Ishikawa (cell line): Measurements from ENCODE around the gene APC.

Source experiments
- CEBPB ChIP-seq: IDR thresholded peaks from 2 replicates; pipeline ENCODE4 v1.6.1; 2012
- CREB1 ChIP-seq: IDR thresholded peaks from 2 replicates; pipeline ENCODE4 v1.6.1; 2012; ENCODE audit warnings: low read depth
- EGR1 ChIP-seq: IDR thresholded peaks from 2 replicates; pipeline ENCODE4 v1.6.1; 2012
- EP300 ChIP-seq: IDR thresholded peaks from 2 replicates; pipeline ENCODE4 v1.6.1; 2012; ENCODE audit warnings: borderline replicate concordance
- FOXM1 ChIP-seq: IDR thresholded peaks from 2 replicates; pipeline ENCODE4 v1.6.1; 2012; ENCODE audit warnings: low read depth, borderline replicate concordance
- NFIC ChIP-seq: IDR thresholded peaks from 2 replicates; pipeline ENCODE4 v1.6.1; 2012
- RAD21 ChIP-seq: IDR thresholded peaks from 2 replicates; pipeline ENCODE4 v1.6.1; 2012; ENCODE audit warnings: low read depth
- TAF1 ChIP-seq: IDR thresholded peaks from 2 replicates; pipeline ENCODE4 v1.6.1; 2012; ENCODE audit warnings: low read depth, mild to moderate bottlenecking
- TCF12 ChIP-seq: IDR thresholded peaks from 2 replicates; pipeline ENCODE4 v1.6.1; 2012; ENCODE audit warnings: low read depth
- TEAD4 ChIP-seq: IDR thresholded peaks from 2 replicates; pipeline ENCODE4 v1.6.1; 2012
- YY1 ChIP-seq: IDR thresholded peaks from 2 replicates; pipeline ENCODE4 v1.6.1; 2012; ENCODE audit warnings: low read depth
- ZBTB7A ChIP-seq: IDR thresholded peaks from 2 replicates; pipeline ENCODE4 v1.6.1; 2012; ENCODE audit warnings: low read depth
- TF ChIP-seq, protein P1 (sequence below): IDR thresholded peaks from 2 replicates; pipeline ENCODE4 v1.6.1; 2012
- TF ChIP-seq, protein P2 (sequence below): IDR thresholded peaks from 2 replicates; pipeline ENCODE4 v1.6.1; 2012
- TF ChIP-seq, protein P3 (sequence below): IDR thresholded peaks from 2 replicates; pipeline ENCODE4 v1.6.1; 2012; ENCODE audit warnings: low read depth, mild to moderate bottlenecking

APC gene

DNA sequence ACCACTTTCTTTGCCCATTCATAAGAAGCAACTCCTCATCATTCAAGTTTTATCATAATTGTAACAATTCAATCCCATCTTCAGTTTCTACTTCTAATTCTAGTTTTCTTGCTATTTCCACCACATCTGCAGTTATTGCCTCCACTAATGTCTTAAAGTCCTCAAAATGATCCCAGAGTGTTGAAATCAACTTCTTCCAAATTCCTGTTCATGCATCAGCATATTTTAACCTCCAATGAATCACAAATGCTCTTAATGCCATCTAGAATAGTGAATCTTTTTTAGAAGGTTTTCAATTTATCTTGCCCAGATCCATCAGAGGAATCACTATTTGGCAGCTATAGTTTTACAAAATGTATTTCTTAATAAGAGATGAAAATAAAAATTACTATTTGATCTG lies 120.2 kb downstream of the APC start:
- no peak for TF ChIP-seq EP300
- TF ChIP-seq, protein P1, sequence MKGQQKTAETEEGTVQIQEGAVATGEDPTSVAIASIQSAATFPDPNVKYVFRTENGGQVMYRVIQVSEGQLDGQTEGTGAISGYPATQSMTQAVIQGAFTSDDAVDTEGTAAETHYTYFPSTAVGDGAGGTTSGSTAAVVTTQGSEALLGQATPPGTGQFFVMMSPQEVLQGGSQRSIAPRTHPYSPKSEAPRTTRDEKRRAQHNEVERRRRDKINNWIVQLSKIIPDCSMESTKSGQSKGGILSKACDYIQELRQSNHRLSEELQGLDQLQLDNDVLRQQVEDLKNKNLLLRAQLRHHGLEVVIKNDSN = no peak
- no peak for TF ChIP-seq CREB1
- TF ChIP-seq, protein P2, sequence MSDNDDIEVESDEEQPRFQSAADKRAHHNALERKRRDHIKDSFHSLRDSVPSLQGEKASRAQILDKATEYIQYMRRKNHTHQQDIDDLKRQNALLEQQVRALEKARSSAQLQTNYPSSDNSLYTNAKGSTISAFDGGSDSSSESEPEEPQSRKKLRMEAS = no peak
- no peak for TF ChIP-seq ZBTB7A
- no peak for TF ChIP-seq FOXM1
- TF ChIP-seq RAD21 = no peak
- no peak for TF ChIP-seq EGR1
- no peak for TF ChIP-seq TCF12
- TF ChIP-seq NFIC = no peak
- no peak for TF ChIP-seq TAF1
- no peak for TF ChIP-seq CEBPB

DNA sequence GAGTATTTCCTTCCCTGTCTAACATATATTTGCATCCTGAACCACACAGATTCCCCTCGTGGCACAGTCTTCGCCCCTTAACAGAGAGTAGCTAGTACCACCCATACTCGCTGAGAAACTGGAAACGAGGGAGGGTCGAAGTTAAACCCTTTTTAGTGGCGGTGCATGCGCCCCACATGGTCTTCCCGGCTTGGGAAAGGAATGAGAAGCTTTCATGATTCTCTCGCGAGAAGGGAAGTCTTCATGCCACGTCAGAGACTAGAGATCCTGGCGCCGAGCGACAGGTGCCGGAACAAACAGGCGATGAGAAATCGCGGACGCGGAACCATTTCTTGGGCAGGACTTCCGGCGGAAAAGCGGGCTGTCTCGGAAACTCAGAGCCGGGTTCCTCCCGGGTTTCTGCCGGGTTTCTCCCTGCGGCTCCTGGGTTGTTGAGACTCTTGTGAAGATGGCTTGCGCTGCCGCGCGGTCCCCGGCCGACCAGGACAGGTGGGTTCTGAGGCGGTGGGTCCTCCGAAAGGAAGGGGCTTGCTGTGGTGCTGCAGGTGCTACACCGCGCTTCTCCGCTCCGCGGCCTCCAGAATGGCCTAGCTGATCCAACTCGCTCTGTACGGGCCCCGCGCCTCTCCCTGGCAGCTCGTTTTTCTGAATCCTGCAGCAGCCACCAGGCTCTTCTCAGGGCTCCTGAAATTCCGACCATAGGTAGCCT lies 123.4 kb downstream of the APC start, which contains the start of gene SRP19:
Gene SRP19 (plus strand): TSS at position 359 of the 709 bp plus-strand sequence. CDS start 90 bp downstream, at position 449.
- TF ChIP-seq, protein P2 = peak; percentile 99
- TF ChIP-seq, protein P1 = no peak
- TF ChIP-seq FOXM1 (no peak), CREB1 (peak; percentile 66; the same call in 1 of the 2 replicates), ZBTB7A (no peak), TCF12 (peak; percentile 59; the same call in 1 of the 2 replicates), EP300 (no peak), RAD21 (no peak), NFIC (no peak), CEBPB (no peak), TAF1 (peak; percentile 90), YY1 (peak; percentile 79), EGR1 (no peak), TEAD4 (0 out of 2 replicates have a peak, but pooled peaks have one; percentile 23)
- TF ChIP-seq, protein P3, sequence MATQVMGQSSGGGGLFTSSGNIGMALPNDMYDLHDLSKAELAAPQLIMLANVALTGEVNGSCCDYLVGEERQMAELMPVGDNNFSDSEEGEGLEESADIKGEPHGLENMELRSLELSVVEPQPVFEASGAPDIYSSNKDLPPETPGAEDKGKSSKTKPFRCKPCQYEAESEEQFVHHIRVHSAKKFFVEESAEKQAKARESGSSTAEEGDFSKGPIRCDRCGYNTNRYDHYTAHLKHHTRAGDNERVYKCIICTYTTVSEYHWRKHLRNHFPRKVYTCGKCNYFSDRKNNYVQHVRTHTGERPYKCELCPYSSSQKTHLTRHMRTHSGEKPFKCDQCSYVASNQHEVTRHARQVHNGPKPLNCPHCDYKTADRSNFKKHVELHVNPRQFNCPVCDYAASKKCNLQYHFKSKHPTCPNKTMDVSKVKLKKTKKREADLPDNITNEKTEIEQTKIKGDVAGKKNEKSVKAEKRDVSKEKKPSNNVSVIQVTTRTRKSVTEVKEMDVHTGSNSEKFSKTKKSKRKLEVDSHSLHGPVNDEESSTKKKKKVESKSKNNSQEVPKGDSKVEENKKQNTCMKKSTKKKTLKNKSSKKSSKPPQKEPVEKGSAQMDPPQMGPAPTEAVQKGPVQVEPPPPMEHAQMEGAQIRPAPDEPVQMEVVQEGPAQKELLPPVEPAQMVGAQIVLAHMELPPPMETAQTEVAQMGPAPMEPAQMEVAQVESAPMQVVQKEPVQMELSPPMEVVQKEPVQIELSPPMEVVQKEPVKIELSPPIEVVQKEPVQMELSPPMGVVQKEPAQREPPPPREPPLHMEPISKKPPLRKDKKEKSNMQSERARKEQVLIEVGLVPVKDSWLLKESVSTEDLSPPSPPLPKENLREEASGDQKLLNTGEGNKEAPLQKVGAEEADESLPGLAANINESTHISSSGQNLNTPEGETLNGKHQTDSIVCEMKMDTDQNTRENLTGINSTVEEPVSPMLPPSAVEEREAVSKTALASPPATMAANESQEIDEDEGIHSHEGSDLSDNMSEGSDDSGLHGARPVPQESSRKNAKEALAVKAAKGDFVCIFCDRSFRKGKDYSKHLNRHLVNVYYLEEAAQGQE = no peak

DNA sequence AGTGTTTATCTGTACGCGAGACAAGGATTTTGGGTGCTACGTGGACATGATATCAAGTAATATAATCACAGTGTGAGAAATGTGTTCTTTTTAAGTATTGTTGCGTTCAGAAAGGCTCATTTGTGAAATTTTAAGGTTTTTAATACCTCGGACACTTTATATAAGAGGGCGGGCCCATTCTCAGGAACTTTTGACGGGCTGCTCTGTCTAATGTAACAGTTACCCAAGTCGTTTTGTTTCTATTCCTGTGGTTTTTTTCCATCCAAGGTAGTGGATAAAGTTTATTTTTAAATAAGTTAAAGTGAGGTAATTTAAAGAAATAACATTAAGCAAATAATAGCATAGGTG lies 123.9 kb downstream of the APC start:
- TF ChIP-seq, protein P2 = no peak
- TF ChIP-seq FOXM1 (no peak), TEAD4 (no peak), YY1 (no peak), TCF12 (no peak), CEBPB (no peak), ZBTB7A (no peak), NFIC (no peak), CREB1 (no peak), EGR1 (no peak), EP300 (no peak)
- TF ChIP-seq, protein P3 = no peak
- TF ChIP-seq, protein P1 = no peak

DNA sequence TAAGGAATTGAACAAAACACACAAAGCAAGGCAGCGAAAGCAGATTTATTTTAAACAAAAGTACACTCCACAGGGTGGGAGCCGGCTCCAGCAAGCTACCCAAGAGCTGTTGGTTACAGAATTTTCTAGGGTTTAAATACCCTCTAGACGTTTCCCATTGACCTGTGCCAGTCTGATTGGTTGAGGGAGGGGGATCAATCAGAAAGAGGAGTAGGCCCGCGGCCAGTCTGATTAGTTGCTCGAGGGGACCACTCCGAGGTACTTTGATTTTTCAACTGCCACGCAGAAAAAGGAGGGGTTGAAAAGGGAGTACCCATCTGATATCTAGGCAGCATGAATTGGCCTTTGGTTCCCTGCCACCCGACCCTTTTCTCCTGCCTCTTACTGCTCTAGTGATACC lies 124.4 kb downstream of the APC start:
- TF ChIP-seq EP300 = no peak
- TF ChIP-seq RAD21 = no peak
- TF ChIP-seq, protein P1 = no peak
- TF ChIP-seq, protein P3 = no peak
- TF ChIP-seq FOXM1 = no peak
- TF ChIP-seq, protein P2 = no peak
- TF ChIP-seq CEBPB = no peak
- TF ChIP-seq TEAD4 = no peak
- TF ChIP-seq YY1 = no peak
- no peak for TF ChIP-seq EGR1
- TF ChIP-seq ZBTB7A = no peak
- no peak for TF ChIP-seq TAF1
- TF ChIP-seq CREB1 = no peak
- no peak for TF ChIP-seq TCF12
- no peak for TF ChIP-seq NFIC
